HPDE6-E6E7 (cell line): ENCODE data around the gene RASGRF2.

Source experiments
- DNase-seq: peaks from one replicate; pipeline ENCODE4 v3.0.0; 2011; ENCODE audit warnings: missing footprints; ENCODE audit errors: extremely low spot score

Gene RASGRF2

GRCh38 chr5:80959768-80960442 is at the start of gene RASGRF2:
Gene RASGRF2, plus strand, starts transcription at chr5:80960363. Its CDS starts 376 bp downstream, at chr5:80960739.
- DNase-seq = no peak

- no peak for DNase-seq
Observed at GRCh38 chr5:80912479-80912878, 47.7 kb upstream of the RASGRF2 start.

GRCh38 chr5:80915716-80916115 is 44.4 kb upstream of the RASGRF2 start:
- no peak for DNase-seq

GRCh38 chr5:80916676-80917075 is 43.5 kb upstream of the RASGRF2 start:
- DNase-seq = no peak

GRCh38 chr5:80917631-80918030 is 42.5 kb upstream of the RASGRF2 start:
- DNase-seq = no peak

- no peak for DNase-seq
Observed at GRCh38 chr5:80919678-80920196, 40.4 kb upstream of the RASGRF2 start.

GRCh38 chr5:80920333-80920732 is 39.8 kb upstream of the RASGRF2 start:
- no peak for DNase-seq

- DNase-seq = no peak
Observed at GRCh38 chr5:80921026-80921425, 39.1 kb upstream of the RASGRF2 start.

GRCh38 chr5:80925931-80926330 is 34.2 kb upstream of the RASGRF2 start:
- no peak for DNase-seq

- DNase-seq = no peak
Observed at GRCh38 chr5:80926536-80926935, 33.6 kb upstream of the RASGRF2 start.

- no peak for DNase-seq
Observed at GRCh38 chr5:80926979-80927656, 33.0 kb upstream of the RASGRF2 start.

GRCh38 chr5:80928073-80928472 is 32.1 kb upstream of the RASGRF2 start:
- no peak for DNase-seq

- DNase-seq = no peak
Observed at GRCh38 chr5:80930940-80931339, 29.2 kb upstream of the RASGRF2 start.

GRCh38 chr5:80931411-80931810 is 28.8 kb upstream of the RASGRF2 start:
- no peak for DNase-seq

- no peak for DNase-seq
Observed at GRCh38 chr5:80933036-80933435, 27.1 kb upstream of the RASGRF2 start.

- DNase-seq = no peak
Observed at GRCh38 chr5:80934751-80935150, 25.4 kb upstream of the RASGRF2 start.

GRCh38 chr5:80935811-80936385 is 24.3 kb upstream of the RASGRF2 start:
- DNase-seq = no peak

GRCh38 chr5:80936881-80937280 is 23.3 kb upstream of the RASGRF2 start:
- no peak for DNase-seq

- DNase-seq = no peak
Observed at GRCh38 chr5:80937584-80938356, 22.4 kb upstream of the RASGRF2 start.

- DNase-seq = no peak
Observed at GRCh38 chr5:80941496-80941895, 18.7 kb upstream of the RASGRF2 start.

- DNase-seq = no peak
Observed at GRCh38 chr5:80951366-80951765, 8.8 kb upstream of the RASGRF2 start.

GRCh38 chr5:80953587-80953986 is 6.6 kb upstream of the RASGRF2 start:
- DNase-seq = no peak
